Measurements from ENCODE around the gene ANTXR1. TPM values are rescaled to one million over a fixed set of nuclear protein-coding genes. Genes with fewer than 3 reads are reported as not detected.

ANTXR1 gene
- total and polyA plus RNA-seq, 5 donors = 13.8 to 49.4 (median 36.7) TPM

DNA sequence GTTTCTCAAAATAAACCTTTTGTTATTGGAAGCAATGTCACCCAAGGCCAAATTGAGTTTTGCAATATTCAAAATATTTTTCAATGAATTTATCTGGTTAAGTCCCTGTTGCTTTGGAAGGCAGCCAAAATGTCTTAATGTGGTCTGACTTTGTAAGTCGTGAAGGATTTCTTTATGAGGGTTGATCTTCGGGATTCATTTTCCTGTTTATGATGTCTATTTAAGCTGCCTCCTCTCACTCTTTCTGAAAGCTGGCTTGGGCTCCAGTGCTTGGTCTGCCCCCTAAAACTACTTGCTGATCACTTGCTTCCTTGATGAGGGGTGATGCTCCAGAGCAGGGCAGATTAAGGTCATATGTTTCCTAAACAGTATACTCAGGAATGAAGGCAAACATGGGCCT lies 141.1 kb downstream of the ANTXR1 start:
- Histone ChIP-seq H3K4me1 (ENCODE audit: control insufficient read depth, insufficient read depth, low read length) (peaks cover 9% of the 10 kb centered on the region), H3K4me3 (ENCODE audit: low read length) (no peak overlapping the region), H3K27me3 (ENCODE audit: control insufficient read depth, insufficient read depth) (no peaks in the 10 kb centered on the region), H3K27ac (ENCODE audit: low read length) (peak overlapping the region; percentile 6), H3K9me3 (ENCODE audit: control insufficient read depth, low read length) (no peaks in the 10 kb centered on the region)
- WGBS = 16% methylated on average over 2 of the region's 2 CpGs
- intact Hi-C loops (cut with DNase I) = no loop called here
- DNase-seq (no peak), ATAC-seq (no peak)

DNA sequence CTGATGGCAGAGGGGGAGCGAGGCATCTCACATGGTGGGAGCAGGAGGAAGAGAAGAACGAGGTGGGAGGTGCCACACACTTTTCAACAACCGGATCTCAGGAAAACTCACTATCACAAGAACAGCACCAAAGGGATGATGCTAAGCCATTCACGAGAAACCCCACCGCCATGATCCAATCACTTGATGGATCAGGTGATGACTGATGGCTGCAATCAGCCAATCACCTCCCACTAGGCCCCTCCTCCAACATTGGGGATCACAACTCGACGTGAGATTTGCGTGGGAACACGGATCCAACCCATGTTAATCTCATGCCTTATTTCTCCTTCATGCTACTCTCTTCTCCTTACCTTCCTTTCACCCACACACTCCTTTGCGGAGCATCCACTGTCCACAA lies 143.6 kb downstream of the ANTXR1 start:
- ATAC-seq = no peak
- intact Hi-C loops (cut with DNase I) = no loop called here
- no peak for DNase-seq
- H3K4me3 ChIP-seq (ENCODE audit: low read length) = no peak overlapping the region
- 94% methylated on average over 10 of the region's 10 CpGs for WGBS
- no peaks in the 10 kb centered on the region for H3K27me3 ChIP-seq (ENCODE audit: control insufficient read depth, insufficient read depth)
- no peak overlapping the region for H3K27ac ChIP-seq (ENCODE audit: low read length)
- H3K9me3 ChIP-seq (ENCODE audit: control insufficient read depth, low read length) = no peaks in the 10 kb centered on the region
- H3K4me1 ChIP-seq (ENCODE audit: control insufficient read depth, insufficient read depth, low read length) = peaks cover 7% of the 10 kb centered on the region

DNA sequence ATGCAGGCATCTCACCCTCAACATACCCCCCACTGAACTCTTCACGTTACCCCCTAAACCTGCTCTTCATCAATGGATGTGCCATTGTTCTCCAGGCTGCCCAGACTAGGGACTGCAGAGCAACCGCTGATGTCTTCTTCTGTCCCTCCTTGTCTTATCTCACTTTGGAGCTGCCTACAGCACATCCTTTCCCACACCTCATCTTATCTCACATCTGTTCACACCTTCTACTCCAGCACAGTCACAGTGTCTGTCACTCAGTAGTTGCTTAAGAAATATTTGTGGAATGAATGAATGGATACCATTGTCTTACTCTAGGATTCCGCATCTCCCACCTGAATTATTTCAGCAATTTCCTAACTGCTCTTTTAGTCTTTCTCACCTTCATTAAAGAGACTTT lies 144.5 kb downstream of the ANTXR1 start:
- H3K4me1 ChIP-seq (ENCODE audit: control insufficient read depth, insufficient read depth, low read length) = peaks cover 7% of the 10 kb centered on the region
- no peak for DNase-seq
- H3K4me3 ChIP-seq (ENCODE audit: low read length) = no peak overlapping the region
- no peaks in the 10 kb centered on the region for H3K27me3 ChIP-seq (ENCODE audit: control insufficient read depth, insufficient read depth)
- WGBS = 75% methylated on average over 3 of the region's 3 CpGs
- ATAC-seq = no peak
- H3K9me3 ChIP-seq (ENCODE audit: control insufficient read depth, low read length) = no peaks in the 10 kb centered on the region
- H3K27ac ChIP-seq (ENCODE audit: low read length) = no peak overlapping the region
- intact Hi-C loops (cut with DNase I) = no loop called here

DNA sequence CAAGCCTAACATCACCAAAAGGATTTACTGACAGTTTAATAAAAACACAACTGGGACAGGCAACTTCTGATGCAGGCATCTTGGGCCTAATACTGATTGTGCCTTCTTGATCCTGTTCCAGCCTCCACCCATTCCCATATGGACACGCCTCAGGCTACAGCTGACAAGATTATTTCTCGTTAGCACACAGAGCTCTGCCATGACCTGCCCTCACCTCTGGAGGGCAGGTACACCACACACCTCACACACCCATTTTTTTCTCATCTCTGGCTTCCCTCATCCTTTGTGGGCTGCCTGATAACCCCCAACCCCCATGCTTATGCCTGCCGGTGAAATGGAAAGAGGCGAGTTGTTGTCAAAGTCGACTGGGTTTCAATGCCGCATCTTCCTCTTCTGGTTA lies 147.0 kb downstream of the ANTXR1 start:
- Histone ChIP-seq H3K27ac (ENCODE audit: low read length) (no peak overlapping the region), H3K4me3 (ENCODE audit: low read length) (no peak overlapping the region), H3K9me3 (ENCODE audit: control insufficient read depth, low read length) (no peaks in the 10 kb centered on the region), H3K27me3 (ENCODE audit: control insufficient read depth, insufficient read depth) (no peaks in the 10 kb centered on the region), H3K4me1 (ENCODE audit: control insufficient read depth, insufficient read depth, low read length) (peaks cover 5% of the 10 kb centered on the region)
- intact Hi-C loops (cut with DNase I) = no loop called here
- ATAC-seq = peak in 1 of 2 donors; percentile 41
- no peak for DNase-seq
- 83% methylated on average over 6 of the region's 6 CpGs for WGBS

DNA sequence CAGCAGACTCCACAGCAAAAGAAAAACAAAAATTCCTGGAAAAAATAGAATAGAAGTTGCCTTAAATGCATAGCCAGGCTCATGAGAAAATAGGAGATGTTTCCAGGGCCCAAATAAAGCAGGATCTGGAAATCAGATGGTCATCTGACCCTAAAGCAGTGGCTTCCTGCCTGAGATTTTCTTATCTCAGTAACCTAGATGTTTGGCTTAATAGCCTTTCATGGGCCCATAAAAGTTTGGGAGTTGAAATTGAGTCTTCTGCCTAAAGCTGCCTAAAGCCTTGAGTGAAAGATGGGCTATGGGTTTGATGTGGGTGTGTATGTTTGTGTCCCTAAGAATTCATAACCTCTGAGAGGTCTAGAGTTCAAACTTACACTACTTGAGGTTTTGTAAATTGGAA lies 149.1 kb downstream of the ANTXR1 start:
- Histone ChIP-seq H3K27ac (ENCODE audit: low read length) (no peak overlapping the region), H3K4me3 (ENCODE audit: low read length) (no peak overlapping the region), H3K4me1 (ENCODE audit: control insufficient read depth, insufficient read depth, low read length) (peaks cover 5% of the 10 kb centered on the region), H3K9me3 (ENCODE audit: control insufficient read depth, low read length) (no peaks in the 10 kb centered on the region), H3K27me3 (ENCODE audit: control insufficient read depth, insufficient read depth) (no peaks in the 10 kb centered on the region)
- DNase-seq (no peak), ATAC-seq (no peak)
- intact Hi-C loops (cut with DNase I) = no loop called here

DNA sequence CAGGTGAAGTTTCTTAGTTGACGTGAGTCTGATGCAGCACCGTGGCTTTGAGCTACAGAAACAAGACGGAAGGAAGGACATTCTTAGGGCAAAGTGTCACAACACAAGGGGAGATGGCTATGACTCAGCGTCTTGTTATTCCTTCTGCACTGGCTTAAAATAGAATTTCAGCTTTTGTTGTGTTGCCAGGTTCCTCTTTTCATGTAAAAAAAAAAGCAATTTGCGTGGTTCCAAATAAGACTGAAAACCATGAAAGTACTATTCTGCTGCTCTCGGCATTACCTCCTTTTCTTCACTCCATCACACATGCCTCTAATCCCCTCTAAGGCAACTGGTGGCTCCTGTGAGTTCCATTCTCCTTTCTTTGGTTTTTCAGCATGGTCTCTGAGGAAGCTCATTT lies 150.1 kb downstream of the ANTXR1 start:
- intact Hi-C loops (cut with DNase I) = no loop called here
- Histone ChIP-seq H3K4me1 (ENCODE audit: control insufficient read depth, insufficient read depth, low read length) (peaks cover 5% of the 10 kb centered on the region), H3K4me3 (ENCODE audit: low read length) (no peak overlapping the region), H3K9me3 (ENCODE audit: control insufficient read depth, low read length) (no peaks in the 10 kb centered on the region), H3K27ac (ENCODE audit: low read length) (peak overlapping the region; percentile 40), H3K27me3 (ENCODE audit: control insufficient read depth, insufficient read depth) (no peaks in the 10 kb centered on the region)
- ATAC-seq = peak; percentile 47 to 75
- no peak for DNase-seq
- 32% methylated on average over 6 of the region's 6 CpGs for WGBS

DNA sequence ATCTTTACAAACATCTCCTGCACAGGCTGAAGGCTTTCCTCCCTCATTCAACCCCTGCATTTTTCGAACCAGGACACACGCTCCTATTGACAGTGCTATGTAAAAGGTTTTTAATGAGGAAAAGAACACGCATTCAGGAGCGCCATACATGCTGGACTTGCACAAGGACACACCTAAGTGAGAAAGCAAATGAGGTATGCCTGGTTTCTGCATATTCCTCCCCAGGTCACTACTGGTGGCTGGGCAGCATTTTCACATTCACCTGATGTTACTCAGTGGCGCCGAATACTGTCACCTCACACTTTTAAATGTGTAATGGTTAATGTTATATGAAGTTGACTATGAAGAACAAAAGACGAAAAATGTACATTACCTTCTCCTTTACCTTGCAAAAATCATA lies 150.6 kb downstream of the ANTXR1 start:
- Histone ChIP-seq H3K27me3 (ENCODE audit: control insufficient read depth, insufficient read depth) (no peaks in the 10 kb centered on the region), H3K9me3 (ENCODE audit: control insufficient read depth, low read length) (no peaks in the 10 kb centered on the region), H3K4me3 (ENCODE audit: low read length) (no peak overlapping the region), H3K4me1 (ENCODE audit: control insufficient read depth, insufficient read depth, low read length) (peaks cover 5% of the 10 kb centered on the region), H3K27ac (ENCODE audit: low read length) (no peak overlapping the region)
- ATAC-seq (no peak), DNase-seq (no peak)
- intact Hi-C loops (cut with DNase I) = no loop called here
- WGBS = 92% methylated on average over 7 of the region's 7 CpGs

DNA sequence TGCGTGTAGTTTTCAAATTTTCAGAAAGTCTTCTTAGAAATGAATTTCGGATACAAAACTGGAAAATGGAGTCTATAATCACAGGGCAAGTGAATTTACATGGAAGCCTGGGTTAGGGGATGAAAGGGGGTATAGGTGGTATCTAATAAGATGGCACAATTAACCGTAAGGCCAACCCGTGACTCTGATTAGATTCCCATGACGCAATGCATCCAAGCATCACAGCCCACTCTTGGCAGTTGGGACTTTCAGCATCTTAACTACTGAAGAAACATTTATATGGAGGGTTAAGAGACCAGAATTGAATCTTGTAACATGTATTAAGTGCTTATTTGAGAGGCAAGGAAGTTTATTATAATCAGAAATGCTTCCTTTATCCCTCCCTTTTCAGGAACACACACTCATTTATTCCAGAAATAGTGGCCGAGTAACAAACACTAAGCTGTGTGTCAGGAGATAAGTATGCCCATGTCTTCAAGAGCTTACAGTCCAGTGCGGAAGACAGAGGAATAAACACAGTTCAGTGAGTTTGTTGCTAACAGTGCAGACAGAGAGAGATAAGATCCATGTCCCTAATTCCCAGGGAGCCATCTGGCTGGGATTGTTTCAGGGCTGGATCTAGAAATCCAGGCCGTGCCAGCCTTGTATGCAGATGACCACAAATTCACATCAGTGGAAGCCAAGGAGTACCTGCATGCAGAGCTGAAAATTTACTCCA lies 151.2 kb downstream of the ANTXR1 start:
- ATAC-seq (peak; percentile 58 to 64), DNase-seq (no peak)
- Histone ChIP-seq H3K27me3 (ENCODE audit: control insufficient read depth, insufficient read depth) (no peaks in the 10 kb centered on the region), H3K4me1 (ENCODE audit: control insufficient read depth, insufficient read depth, low read length) (peaks cover 5% of the 10 kb centered on the region), H3K4me3 (ENCODE audit: low read length) (no peak overlapping the region), H3K27ac (ENCODE audit: low read length) (no peak overlapping the region), H3K9me3 (ENCODE audit: control insufficient read depth, low read length) (no peaks in the 10 kb centered on the region)
- 58% methylated on average over 8 of the region's 8 CpGs for WGBS
- intact Hi-C loops (cut with DNase I) = no loop called here

DNA sequence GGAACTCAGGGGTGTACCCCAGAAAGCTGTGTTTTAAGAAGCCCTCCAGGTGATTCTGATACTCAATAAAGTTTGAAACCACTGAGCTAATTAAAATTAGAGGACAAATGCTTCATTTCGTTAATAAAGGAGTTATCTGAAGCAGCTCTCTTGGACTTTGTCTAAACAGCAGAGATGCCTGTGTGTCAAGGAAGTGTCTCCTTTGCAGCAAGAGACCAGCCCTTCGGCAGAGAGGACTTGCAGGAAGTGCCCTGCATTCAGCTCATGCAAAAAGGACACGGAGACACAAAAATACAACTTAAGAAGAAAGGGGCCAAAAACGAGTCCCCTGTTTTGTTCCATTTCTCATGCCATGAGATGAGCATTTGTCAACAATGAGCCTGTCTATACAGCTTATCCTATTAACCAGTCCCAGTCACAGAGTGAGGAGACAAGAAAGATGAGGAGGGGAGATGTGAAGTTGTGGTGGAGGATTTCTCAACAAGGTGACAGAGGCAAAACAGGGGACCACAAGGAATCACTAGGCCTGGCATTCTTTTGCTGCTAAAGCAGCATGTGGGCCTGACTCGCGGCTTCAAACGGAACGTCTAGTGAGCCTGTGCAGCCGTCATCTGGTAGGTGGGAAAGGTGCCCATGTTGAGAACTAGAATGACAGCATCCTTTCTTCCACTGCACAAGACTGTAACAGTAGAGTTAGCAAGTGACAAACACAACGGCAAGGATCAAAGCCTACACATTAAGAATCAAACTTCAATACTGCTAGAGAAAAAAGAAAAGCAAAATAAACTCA lies 152.3 kb downstream of the ANTXR1 start:
- intact Hi-C loops (cut with DNase I) = no loop called here
- Histone ChIP-seq H3K4me1 (ENCODE audit: control insufficient read depth, insufficient read depth, low read length) (peaks cover 5% of the 10 kb centered on the region), H3K9me3 (ENCODE audit: control insufficient read depth, low read length) (no peaks in the 10 kb centered on the region), H3K4me3 (ENCODE audit: low read length) (no peak overlapping the region), H3K27me3 (ENCODE audit: control insufficient read depth, insufficient read depth) (no peaks in the 10 kb centered on the region), H3K27ac (ENCODE audit: low read length) (no peak overlapping the region)
- ATAC-seq (no peak), DNase-seq (no peak)
- WGBS = 76% methylated on average over 10 of the region's 10 CpGs

DNA sequence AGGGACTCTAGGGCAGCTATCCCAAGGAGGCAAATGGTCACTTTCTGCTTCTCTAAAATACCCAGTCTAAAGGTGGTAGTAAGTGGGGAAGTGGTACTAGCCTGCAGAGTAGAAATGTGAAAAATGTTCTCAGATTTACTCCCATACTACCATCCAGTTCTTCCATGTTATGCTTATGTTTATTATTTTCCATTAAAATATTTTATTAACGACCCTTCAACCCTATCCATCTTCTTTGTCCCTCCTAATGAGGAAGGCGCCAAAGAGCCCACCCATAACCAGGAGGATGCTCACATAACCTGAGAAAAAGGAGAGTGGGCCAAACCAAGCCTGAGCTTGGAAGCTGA lies 153.5 kb downstream of the ANTXR1 start:
- Histone ChIP-seq H3K4me3 (ENCODE audit: low read length) (no peak overlapping the region), H3K27ac (ENCODE audit: low read length) (no peak overlapping the region), H3K4me1 (ENCODE audit: control insufficient read depth, insufficient read depth, low read length) (peaks cover 5% of the 10 kb centered on the region), H3K27me3 (ENCODE audit: control insufficient read depth, insufficient read depth) (no peaks in the 10 kb centered on the region), H3K9me3 (ENCODE audit: control insufficient read depth, low read length) (no peaks in the 10 kb centered on the region)
- intact Hi-C loops (cut with DNase I) = no loop called here
- DNase-seq (no peak), ATAC-seq (no peak)
- over 99% methylated on average over 2 of the region's 2 CpGs for WGBS

DNA sequence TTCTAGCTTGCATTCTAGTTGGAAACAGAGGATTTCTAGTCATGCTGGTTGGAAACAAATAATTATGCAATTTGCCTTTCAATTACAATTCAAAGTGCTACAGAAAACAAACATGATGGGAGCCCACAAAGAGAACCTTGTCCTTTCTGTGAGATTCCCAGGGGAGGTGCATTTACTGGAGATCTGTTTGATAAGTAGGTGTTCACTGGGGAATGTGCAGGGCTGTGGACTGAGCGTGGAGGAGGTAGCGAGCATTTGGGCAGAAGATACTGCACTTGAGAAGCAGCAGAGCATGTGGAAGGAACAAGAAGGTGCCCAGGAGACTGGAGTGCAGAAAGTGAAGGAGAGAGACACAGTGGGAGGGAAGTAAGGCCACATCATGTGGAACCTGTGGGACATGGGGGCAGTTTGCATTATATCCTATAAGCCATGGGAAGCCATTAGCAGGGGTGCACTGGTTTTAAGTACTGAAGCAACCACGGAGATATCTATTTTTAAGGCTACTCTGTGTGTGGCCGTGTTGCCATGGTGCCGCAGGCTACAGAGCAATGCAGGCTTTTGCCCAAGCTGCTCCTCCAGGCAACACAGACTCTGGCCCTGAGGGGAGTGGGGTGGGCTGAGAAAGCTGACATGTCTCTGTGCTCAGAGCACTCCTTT lies 154.0 kb downstream of the ANTXR1 start:
- 75% methylated on average over 5 of the region's 5 CpGs for WGBS
- no peak overlapping the region for H3K27ac ChIP-seq (ENCODE audit: low read length)
- H3K9me3 ChIP-seq (ENCODE audit: control insufficient read depth, low read length) = no peaks in the 10 kb centered on the region
- DNase-seq = peak; percentile 30 to 80 (median 66)
- H3K4me3 ChIP-seq (ENCODE audit: low read length) = no peak overlapping the region
- no peaks in the 10 kb centered on the region for H3K27me3 ChIP-seq (ENCODE audit: control insufficient read depth, insufficient read depth)
- H3K4me1 ChIP-seq (ENCODE audit: control insufficient read depth, insufficient read depth, low read length) = peaks cover 5% of the 10 kb centered on the region
- ATAC-seq = peak; percentile 24 to 55
- intact Hi-C loops (cut with DNase I) = no loop called here
